H1 (cell line): ENCODE data around the gene PARM1. TPM values are rescaled to one million over a fixed set of nuclear protein-coding genes. Genes with fewer than 3 reads are reported as not detected.

Experiments
- ATF2 ChIP-seq: IDR thresholded peaks from 2 replicates; pipeline ENCODE4 v1.6.1; 2012; ENCODE audit warnings: low read length, inconsistent platforms
- BRCA1 ChIP-seq: IDR thresholded peaks from 2 replicates; pipeline ENCODE4 v1.6.1; 2012; ENCODE audit warnings: low read depth, low read length, improper control_type of control experiment
- CHD7 ChIP-seq: fragments of 300-600 bp; sonication (generic); IDR thresholded peaks from 2 replicates; pipeline ENCODE4 v1.7.1; 2012; ENCODE audit warnings: low read length, moderate library complexity, mild to moderate bottlenecking, inconsistent platforms; ENCODE audit not compliant: insufficient replicate concordance
- CTBP2 ChIP-seq: IDR thresholded peaks from 2 replicates; pipeline ENCODE4 v1.7.0; 2011; ENCODE audit warnings: borderline replicate concordance, mild to moderate bottlenecking, moderate library complexity, mixed read lengths, low read length; ENCODE audit not compliant: insufficient read depth, insufficient read length
- GTF2F1 ChIP-seq: IDR thresholded peaks from 2 replicates; pipeline ENCODE4 v1.6.1; 2012; ENCODE audit warnings: low read depth, low read length, improper control_type of control experiment, borderline replicate concordance
- KDM5A ChIP-seq: fragments of 200-600 bp; IDR thresholded peaks from 2 replicates; pipeline ENCODE4 v1.7.1; 2012; ENCODE audit warnings: mild to moderate bottlenecking, low read length, inconsistent platforms, mixed read lengths
- NANOG ChIP-seq: IDR thresholded peaks from 2 replicates; pipeline ENCODE4 v1.6.1; 2011; ENCODE audit warnings: low read length, low read depth, mild to moderate bottlenecking, inconsistent platforms; ENCODE audit not compliant: insufficient read depth, poor library complexity, severe bottlenecking
- RBBP5 ChIP-seq: IDR thresholded peaks from 2 replicates; pipeline ENCODE4 v1.7.1; 2012; ENCODE audit warnings: low read depth, mild to moderate bottlenecking, inconsistent platforms, low read length, moderate library complexity, borderline replicate concordance
- SIRT6 ChIP-seq: IDR thresholded peaks from one replicate; pipeline ENCODE4 v1.7.1; 2012; ENCODE audit warnings: low read length, inconsistent platforms
- ZNF274 ChIP-seq: IDR thresholded peaks from 2 replicates; pipeline ENCODE4 v1.7.0; 2012; ENCODE audit warnings: low read length, borderline replicate concordance; ENCODE audit errors: extremely low read depth
- polyA plus RNA-seq, 7 experiments: library from polyadenylated mRNA; depleted of rRNA in 3 of 7; stranded (reverse) in 5 of 7; unstranded in 2 of 7; fragments of >200 nt in 5 of 7; fragments of 200-250 nt in 2 of 7; gene quantifications; 1 replicate in 5 of 7; 2 replicates in 1 of 7; 4 replicates in 1 of 7; pipeline versions ENCODE4 v1.2.1 to v1.2.3, GENCODE V29; 2011 to 2013; ENCODE audit warnings: missing spikeins in 2 of 7, mixed read lengths in 2 of 7
- total RNA-seq: library from RNA; stranded (reverse); fragmentation: NEBNext Ultra II Directional; extraction: Animal tissue kit (Norgen Biotek cat#: 25700); gene quantifications from 2 replicates; pipeline ENCODE4 v1.2.1, GENCODE V29; 2021

PARM1 gene
- total and polyA plus RNA-seq, 2 of the 8 experiments (the other 6 are each of a cell fraction or from before 2014, with no cell fraction given): 2.0 to 5.3 TPM

GRCh38 chr4:75040703-75041102, 107.8 kb downstream of the PARM1 start (continued):
- no peak for TF ChIP-seq CHD7
- no peak for TF ChIP-seq ZNF274
- TF ChIP-seq BRCA1: no peak
- TF ChIP-seq GTF2F1: no peak
- no peak for TF ChIP-seq SIRT6
- no peak for TF ChIP-seq ATF2
- no peak for TF ChIP-seq CTBP2
- no peak for TF ChIP-seq KDM5A
- TF ChIP-seq NANOG: no peak
- TF ChIP-seq RBBP5: no peak
